Gastrocnemius medialis (tissue), 4 donors: ENCODE results near the gene GNAZ.

Experiments
- CTCF ChIP-seq, 5 experiments: fragments of 450-650 bp in 3 of 5; fragments of 200-600 bp in 2 of 5; sonication (generic) in 2 of 5; IDR thresholded peaks in 4 of 5; conservative IDR thresholded peaks in 1 of 5; 1 replicate in 4 of 5; 2 replicates in 1 of 5; pipeline ENCODE4 v1.5.1; 2016 to 2019; ENCODE audit warnings: antibody characterized with exemption in 5 of 5, mild to moderate bottlenecking in 3 of 5, moderate library complexity in 3 of 5
- POLR2A ChIP-seq, 2 donors: fragments of 450-650 bp; IDR thresholded peaks; one replicate each; pipeline ENCODE4 v1.6.1; 2017; ENCODE audit warnings: antibody characterized with exemption in 2 of 2, mild to moderate bottlenecking in 2 of 2, moderate library complexity in 2 of 2

GRCh38 chr22:23163665-23164064 lies 93.3 kb downstream of the GNAZ start:
- TF ChIP-seq POLR2A (IDR thresholded peaks at IDR 0.05) = no peak
- TF ChIP-seq CTCF (IDR thresholded peaks at IDR 0.05 in 4 of 5, conservative IDR thresholded peaks at IDR 0.05 in 1 of 5) = no peak
